Neural progenitor cell (in vitro differentiated cells): ENCODE results near the gene ZBTB20.

Experiments used
- EZH2 ChIP-seq: fragments of 200-600 bp; sonication (generic); IDR thresholded peaks from 2 replicates; pipeline ENCODE4 v1.6.1; 2017; ENCODE audit warnings: antibody characterized with exemption, mild to moderate bottlenecking, moderate library complexity
- TF ChIP-seq, protein P1 (sequence below): fragments of 200-600 bp; sonication (generic); IDR thresholded peaks from 2 replicates; pipeline ENCODE4 v1.5.1; 2017; ENCODE audit warnings: antibody characterized with exemption, mild to moderate bottlenecking

DNA sequence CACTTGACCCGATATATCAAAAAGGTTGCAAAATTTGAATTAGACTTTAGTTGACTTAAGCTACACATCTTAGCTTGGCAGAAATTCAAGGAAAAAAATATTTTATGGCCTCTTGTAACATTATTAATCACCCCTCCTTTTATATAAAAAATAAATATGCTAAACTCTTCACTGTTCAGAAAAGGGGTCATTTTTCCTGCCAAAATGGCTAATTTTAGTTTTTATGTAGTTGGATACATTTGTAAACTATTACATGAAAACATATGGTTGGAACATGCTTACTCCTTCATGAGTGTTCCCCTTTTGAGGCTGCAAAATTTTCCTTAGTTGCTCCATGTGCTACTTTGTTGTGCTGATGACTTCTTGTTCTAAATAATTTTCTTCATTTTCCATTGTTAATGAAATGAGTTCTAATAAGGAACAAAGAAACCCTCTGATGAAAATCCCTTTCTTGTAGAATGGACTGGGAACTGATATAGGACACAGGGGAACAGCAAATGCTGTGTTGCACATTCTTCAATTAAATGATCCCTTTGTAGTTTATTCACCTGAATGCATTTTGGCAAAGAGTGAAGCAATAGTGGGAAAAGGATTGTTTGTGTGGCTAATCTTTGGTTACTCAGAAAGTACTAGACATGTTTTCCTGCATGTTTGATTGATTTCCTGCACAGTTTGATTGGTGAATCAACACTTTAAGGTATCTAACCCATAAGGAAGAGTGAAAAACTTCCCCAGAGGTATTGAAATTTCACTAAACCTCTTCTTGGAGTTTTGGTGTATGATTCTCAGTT, 503.9 kb downstream of the ZBTB20 start:
- TF ChIP-seq EZH2, result no peak
- TF ChIP-seq, protein P1, sequence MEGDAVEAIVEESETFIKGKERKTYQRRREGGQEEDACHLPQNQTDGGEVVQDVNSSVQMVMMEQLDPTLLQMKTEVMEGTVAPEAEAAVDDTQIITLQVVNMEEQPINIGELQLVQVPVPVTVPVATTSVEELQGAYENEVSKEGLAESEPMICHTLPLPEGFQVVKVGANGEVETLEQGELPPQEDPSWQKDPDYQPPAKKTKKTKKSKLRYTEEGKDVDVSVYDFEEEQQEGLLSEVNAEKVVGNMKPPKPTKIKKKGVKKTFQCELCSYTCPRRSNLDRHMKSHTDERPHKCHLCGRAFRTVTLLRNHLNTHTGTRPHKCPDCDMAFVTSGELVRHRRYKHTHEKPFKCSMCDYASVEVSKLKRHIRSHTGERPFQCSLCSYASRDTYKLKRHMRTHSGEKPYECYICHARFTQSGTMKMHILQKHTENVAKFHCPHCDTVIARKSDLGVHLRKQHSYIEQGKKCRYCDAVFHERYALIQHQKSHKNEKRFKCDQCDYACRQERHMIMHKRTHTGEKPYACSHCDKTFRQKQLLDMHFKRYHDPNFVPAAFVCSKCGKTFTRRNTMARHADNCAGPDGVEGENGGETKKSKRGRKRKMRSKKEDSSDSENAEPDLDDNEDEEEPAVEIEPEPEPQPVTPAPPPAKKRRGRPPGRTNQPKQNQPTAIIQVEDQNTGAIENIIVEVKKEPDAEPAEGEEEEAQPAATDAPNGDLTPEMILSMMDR, result no peak
